GM18511 (cell line): Measurements from ENCODE around the gene LDLRAD3.

ENCODE experiments used
- ATAC-seq: cut with Tn5 transposase; IDR thresholded peaks from one replicate; pipeline ENCODE4 v1.9.1; 2021; ENCODE audit warnings: mild to moderate bottlenecking, moderate library complexity; ENCODE audit not compliant: unreplicated experiment

Gene LDLRAD3

DNA sequence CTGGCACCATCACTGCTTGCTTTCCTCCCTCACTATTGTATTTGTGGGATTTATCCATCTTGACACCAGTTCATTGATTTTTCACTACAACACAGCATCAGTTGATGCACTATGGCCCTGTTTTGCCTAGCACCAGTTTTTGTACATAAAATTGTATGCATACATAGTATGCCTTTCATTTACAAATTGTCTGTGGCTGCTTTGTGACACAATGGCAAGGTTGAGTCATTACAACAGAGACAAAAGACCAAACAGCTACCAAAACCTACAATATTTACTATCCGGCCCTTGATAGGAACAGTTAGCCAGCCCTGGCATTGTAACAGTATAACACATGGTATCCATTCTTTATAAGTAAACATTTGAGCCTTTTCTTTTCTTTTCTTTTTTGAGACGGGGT, 150.3 kb downstream of the LDLRAD3 start:
- no peak for ATAC-seq

DNA sequence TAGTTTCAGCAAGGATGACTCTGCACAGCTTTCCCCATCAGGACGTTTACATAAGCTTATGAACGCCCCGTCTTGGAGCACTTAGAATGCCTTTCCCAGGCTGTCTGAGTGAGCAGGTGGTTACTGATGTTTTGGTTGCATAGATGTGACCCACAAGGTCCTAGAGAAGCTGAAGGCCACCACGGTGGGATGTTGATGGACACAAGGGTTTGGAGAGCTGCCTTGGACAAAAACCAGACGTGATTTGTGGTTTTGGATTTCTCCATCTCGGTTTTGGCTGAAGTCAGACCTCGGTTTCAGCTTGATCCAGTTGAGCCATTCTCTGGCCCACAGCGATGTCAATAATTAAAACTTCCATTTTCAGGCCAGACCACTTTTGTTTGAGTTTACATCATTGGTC, 151.9 kb downstream of the LDLRAD3 start:
- ATAC-seq: no peak

DNA sequence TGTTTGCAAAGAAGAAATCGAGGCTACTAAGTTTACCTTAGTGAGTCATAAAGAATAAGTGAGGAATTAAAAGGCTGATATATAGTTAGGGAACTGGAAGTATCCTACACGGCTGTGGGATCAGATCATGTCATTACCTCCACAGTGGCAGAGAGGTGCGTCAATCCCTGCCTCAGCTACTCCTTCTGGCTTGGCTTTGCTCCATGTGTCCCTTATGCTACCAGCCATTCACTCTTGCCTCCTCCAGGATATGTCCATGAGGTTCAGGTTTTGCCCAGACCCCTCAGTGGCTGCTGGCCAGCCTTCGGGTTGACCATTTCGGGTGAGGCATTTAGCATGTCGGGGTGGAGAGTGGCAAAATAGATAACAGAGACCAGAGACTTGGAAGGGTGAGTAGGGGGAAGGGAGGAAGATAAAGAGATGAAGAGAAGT, 153.4 kb downstream of the LDLRAD3 start:
- ATAC-seq: no peak

DNA sequence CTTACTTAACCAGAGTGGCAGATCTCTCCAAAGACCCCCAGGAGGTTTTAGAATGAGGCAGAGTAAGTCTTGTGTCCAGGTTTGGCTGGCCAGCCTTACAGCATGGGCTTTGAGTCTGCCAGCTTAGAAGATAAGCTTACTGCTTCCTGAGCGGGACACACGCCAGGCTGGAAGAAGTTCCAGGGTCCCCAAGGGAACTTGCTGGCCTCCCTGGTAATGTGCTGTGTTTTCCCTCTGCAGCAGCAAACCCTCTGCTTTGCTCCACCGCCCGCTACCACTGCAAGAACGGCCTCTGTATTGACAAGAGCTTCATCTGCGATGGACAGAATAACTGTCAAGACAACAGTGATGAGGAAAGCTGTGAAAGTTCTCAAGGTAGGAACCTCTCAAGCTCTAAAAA, 154.2 kb downstream of the LDLRAD3 start:
- ATAC-seq: no peak

DNA sequence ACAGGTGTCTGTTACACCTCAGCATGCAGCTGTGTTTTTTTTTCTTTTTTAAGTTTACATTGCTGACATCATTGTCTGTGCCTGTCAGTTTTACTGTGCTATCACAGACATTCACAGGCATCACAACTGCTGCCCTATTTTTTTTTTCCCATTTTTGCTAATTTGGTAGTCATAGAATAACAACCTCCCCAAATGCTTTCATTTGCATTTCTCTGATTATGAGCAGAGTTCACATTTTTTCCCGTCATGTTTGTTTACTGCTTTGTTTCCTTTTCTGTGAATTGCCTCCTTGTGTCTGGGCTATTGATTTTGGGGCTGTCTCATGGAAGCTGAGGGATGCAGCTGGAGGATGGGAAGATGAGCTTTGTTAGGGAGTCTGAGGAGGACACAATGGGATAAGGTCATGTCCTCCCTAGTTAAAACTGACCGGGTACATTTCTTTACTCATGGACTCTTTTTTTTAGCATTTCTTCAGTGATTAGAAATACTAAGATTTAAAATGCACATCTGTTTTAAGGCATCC, 155.1 kb downstream of the LDLRAD3 start:
- no peak for ATAC-seq

DNA sequence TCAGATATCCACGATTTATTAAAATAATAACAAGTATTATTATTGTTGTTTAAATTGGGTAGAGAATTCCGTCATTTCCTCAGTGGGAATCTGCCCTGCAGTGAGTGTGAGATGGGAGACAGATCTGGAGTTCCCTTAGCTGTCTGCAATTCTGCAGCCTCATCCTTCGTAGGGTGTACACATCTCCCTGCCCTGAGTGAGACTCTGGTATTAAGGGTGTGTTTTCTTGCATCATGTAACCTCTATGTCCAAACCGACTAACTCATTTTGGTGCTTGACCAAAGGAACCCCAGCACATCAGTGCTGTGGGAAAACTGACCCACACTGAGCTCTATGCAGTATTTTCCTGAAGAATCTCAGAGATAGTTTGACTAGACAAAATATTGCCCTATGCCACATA, 157.6 kb downstream of the LDLRAD3 start:
- no peak for ATAC-seq

DNA sequence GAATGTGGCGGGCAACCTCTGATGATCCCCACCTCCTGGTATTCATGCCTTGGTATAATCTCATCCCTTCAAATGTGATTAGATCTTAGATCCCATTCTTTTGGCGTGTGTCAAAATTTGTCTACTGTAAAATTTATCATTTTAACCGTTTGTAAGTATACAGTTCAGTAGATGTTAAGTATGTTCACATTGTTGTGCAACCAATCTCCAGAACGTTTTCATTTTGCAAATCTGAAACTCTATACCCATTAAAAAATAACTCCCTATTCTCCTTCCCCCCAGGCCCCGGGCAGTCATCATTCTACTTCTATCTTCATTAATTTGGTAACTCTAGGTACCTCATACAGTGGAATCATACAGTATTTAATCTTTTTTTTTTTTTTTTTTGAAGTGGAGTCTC, 159.0 kb downstream of the LDLRAD3 start:
- no peak for ATAC-seq

DNA sequence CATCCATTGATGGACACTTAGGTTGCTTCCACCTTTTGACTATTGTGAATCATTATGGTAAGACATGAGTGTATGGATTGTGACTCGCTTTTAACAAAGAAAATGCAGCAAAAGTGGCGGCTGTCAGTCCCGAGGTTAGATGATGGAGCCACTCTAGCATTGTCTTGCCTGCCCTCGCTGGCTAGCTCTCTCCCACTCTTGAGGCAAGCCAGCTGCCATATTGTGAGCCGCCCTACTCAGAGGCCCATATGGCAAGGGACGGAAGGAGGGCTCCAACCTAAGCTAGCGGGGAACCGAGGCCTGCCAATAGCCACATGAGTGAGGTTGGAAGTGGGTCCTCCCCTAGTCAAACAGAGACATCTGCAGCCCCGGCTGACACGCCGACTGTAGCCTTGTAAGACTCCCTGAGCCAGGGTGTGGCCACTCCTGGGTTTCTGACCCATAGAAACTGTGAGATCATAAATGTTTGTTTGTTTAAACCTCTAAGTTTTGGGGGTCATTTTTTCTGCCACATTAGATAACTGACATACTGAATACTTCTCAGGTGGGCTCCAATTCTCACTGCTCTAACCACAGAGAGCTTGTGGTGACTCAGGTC, 160.2 kb downstream of the LDLRAD3 start:
- ATAC-seq: no peak

DNA sequence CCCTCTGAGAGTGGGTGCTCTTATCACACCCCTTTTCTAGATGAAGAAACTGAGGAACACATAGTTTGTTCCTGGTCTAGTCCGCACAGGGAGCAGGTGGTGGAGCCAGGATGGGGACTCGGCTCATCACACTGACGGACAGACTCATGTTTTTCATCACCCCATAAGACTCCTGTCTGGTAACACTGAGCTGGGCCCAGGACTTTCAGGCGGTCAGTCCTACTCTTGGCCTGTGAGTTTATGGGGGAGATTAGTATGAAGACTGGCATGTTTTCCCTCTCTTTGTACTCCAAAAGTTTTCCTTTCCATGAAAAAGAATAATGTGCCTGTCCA, 160.8 kb downstream of the LDLRAD3 start:
- no peak for ATAC-seq

DNA sequence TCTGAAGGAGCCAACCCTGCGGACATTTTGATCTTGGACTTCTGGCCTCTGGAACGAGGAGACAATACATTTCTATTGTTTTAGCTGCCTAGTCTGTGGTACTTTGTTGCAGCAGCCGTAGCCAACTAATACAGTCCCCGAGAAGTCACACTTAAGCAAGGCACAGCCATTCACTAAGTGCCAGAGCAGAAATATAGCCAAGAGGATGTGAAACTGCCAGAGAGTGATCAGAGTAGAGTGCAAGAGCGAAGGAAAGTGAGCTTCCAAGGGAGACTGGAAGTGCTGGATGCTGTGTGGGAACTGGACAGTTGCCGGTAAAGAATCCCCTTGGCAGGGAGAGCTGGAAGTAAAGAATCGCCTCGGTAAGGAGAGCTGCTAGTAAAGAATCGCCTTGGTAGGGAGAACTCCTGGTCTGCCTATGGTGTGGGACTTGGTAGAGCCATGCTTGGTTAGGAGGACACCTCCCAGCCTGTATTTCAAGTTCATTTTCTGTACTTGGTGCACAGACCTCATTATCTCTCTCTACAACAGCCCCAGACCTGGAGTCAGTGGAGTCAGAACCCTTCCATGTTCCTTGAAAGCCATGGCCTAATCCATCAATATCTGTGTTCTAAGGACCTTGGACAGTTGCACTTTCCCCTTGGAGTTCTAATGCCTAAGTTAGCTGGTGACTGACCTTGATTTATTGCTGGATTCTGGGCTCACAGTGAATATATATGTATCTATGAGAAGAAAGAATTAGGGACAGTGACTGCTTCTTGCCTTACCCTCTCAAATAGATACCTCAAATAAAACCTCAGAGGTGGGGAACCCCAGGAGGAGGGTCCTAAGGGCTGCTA, 162.1 kb downstream of the LDLRAD3 start:
- no peak for ATAC-seq

DNA sequence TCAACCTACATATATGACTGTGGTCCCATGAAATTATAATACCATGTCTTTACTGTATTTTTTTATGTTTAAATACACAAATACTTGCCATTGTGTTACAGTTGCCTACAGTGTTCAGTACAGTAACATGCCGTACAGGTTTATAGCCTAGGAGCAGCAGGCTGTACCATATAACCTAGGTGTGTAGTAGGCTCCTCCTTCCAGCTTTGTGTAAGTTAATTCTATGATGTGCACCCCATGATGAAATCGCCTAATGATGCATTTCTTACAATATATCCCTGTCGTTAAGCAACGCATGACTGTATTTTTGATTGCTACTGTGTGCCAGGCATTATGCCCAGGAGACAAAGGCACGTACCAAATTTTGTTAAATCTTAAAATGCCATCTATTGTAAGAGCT, 163.7 kb downstream of the LDLRAD3 start:
- ATAC-seq: no peak

DNA sequence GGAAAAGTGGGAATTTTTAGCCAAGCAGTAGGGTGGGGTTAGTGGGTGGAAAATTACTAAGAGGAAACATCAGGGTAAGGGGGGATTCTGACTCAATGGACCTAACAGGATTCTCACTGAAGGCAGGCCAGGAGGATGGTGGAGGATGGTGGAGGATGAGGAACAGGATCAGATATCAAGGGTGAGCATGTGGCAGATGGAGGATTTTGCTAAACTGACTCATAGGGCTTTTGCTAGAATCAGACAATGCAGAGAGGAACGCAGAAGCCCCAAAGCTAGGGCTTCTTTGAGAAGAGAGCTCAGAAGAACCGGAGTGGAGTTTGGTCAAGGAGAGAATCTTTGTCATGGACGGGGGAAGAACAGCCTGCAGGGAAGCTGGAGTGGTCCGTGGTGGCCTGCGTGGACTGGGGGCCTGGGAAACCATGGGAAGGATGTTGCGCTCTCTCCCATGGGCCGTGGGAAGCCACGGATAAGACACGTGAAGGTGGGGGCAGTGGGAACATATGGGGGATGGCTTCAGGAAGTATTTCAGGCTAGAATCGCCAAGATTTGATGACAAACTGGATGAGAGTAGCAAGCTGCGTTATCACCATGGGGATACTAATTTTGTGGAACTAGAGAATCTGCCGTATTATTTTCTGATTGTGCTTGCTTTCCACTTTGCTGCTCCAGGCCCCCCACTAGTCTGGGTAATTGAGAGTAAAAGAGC, 165.2 kb downstream of the LDLRAD3 start:
- no peak for ATAC-seq

DNA sequence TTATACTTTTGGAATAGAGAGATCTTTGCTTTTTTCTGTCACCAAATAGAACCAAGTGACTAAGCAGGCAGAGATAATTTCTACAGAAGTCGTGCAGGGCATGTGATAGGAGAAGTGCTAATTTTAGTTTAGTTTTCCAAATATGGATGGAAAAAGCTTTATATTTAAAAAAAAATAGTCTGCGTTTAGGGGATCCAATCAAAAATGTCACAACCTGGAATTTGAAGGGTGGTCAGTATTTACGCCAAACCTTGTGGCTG, 165.7 kb downstream of the LDLRAD3 start:
- ATAC-seq: no peak

DNA sequence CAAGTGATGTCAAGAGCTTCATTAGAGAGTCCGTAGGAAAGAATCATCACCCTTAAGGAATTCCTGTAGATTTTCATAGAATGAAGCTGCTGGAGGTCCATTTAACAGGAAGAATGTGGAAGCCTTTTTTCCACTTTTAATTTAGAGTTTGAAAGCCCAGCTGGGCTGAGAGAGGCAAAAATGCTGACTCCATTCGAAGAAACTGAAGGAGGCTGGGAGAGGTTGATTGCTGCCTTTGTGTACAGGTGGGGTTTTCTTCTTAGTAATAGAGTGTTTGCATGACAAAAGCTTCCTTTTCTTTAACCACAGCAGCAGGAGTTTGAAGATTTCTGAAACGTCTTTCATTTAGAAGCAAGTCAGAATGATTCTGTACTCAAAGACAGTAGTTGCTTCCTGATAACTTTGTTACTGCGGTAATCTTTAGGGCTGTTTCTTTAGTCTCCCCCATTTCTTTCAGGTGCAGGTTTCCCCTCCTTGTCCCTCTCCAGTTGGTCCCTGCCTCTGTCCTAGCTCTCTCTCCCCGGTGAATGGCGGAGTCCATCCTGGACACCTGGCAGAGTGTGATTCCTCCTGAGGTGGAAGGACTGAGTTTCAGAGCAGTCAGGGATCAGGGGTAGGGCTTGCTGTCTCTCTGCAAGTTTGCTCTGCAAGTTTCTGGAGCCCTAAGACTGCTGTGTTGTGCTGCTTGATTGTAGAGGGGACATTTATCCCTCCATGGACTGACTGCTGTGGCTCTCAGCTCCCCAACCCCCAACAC, 166.2 kb downstream of the LDLRAD3 start:
- ATAC-seq: no peak

DNA sequence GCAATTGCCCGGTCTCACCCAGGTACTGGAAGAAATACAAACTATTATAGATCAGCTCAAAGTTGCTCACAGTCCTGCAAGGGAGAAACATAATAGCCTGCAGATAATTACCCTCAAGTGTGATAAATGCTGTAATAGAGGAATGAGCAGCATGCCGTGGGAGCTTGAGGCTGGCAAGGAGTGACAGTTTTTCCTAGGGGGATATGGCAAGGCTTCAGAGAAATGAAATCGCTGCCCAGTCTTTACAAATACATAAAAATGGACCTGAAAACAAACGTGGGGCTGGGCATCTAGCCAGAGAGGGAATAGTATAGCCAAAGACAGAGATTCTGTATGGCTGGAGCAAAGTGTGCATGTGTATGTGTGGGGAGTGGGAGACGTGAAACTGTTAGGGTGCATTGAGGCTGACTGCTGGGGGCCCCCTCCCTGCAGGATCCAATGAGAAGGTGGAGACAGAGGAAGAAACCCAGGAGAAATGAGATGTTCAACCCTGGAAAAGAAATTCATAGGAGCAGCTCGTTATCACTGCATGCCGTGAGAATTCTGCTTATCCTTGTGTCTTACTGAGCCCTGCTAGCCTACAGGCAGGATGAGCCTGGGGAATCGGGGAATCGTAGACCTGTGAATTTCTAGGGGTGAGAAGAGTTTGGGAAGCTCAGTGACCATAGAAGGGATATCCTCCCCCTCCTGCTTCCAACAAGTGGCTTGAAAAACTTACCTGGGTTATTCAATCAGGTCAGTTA, 167.0 kb downstream of the LDLRAD3 start:
- ATAC-seq: no peak

DNA sequence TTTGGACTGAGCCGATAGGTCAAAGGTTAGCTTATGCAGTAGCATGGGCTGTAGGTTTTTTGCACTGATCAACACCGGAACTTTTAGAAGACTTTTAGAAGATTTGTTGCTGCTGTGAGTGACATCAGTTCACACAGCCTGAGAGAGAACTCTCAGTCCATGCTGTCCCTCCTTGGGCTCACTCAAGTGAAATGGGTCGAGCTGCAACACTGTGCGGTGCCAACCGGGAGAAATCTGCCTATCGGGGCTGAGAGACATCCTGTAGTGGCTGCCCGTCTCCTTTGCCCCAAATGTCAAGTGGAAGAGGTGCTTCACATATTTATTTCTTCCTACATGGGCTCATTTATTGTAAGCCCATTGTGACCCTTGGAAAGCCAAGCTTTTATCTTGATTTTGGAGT, 170.2 kb downstream of the LDLRAD3 start:
- no peak for ATAC-seq

DNA sequence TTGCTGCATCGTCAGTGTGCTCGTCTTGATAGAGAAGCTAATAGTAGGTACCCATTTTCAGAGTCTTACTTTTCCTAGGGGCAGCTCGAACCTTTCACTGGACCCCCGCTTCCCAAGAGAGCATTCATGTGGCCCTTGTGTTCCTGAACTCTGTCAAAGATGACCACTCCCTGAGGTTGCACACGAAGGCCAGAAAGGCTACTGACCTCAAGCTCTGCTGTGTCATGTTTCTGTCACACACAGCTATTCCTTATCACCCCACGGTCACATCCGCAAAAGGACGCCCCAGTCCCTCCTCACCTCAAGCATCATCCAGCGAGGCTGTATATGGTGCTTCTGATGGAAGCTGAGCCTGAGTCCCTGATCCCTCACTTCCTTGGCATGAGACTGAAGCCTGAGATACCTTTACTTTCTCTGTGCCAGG, 171.5 kb downstream of the LDLRAD3 start:
- no peak for ATAC-seq

DNA sequence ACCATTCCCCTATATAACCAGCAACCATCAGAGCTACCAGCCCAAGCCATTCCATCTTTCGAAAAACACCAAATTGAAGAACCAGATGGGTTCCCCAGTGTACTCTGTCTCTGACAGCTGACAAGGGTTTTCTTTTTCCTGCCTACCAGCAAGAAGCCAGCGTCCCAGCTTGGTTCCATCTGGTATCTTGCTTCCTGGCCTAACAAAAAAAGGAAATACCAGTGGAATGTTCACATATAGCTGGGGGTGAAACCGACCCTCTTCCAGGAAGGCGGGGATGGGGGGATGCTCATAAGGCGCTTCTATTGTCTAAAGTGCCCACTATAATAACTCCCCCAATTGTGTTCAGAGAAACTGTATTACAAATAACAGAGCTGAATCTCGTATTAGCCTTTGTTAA, 172.3 kb downstream of the LDLRAD3 start:
- no peak for ATAC-seq

DNA sequence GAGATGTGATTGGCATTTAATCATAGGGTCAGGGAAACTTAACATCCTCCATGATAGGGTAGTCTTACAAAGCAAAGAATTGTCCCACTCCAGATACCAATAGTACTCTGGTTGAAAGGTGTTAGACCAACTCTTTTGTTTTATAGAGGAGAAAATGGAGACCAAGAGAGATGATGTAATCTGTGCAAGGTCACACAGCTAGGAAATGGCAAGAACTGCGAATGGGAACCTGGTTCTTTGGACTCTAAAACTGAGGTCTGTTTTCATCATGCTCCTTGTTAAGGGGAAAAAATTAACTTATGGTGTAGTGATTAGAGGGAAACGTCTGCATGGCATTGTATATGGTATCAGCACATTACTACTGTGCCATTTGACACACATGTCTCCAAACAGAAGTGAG, 174.2 kb downstream of the LDLRAD3 start:
- no peak for ATAC-seq

DNA sequence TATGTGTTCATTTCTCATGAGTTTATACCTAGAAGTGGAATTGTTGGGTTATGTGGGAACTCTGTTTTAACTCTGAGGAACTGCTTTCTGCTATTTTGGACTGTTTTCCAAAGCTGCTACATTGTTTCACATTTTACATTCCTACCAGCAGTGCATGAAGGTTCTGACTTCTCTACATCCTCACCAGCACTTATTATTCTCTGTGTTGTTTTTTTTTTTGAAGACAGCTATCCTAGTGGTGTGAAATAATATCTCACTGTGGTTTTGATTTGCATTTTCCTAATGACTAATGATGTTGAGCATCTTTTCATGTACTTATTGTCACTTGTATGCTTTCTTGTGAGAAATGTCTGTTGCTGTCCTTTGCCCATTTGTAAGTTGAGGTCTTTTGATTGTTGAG, 175.4 kb downstream of the LDLRAD3 start:
- no peak for ATAC-seq

DNA sequence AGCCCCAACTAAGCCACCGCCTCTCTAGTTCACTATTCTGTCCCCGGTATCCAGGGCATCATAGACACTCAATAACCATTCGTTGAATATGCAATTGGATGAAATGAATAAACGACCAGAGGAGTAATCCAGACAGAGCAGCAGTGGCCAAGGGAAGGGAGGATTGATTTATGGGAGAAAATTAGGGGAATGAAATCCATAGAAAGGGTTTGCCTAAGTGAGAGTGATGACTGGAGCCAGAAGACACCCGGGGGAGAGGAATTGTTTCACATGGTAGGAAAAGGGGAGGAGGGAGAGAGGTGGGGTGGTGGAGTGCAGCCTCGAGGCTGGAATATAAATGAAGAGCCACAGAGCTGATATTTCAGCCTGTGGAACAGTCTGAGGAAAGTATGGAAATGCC, 177.2 kb downstream of the LDLRAD3 start:
- no peak for ATAC-seq
